SHP77 (cell line): ENCODE measurements around the gene ITGA2.

Source experiments
- DNase-seq, 2 experiments: peaks; one replicate each; lab custom pipeline; 2025; lab: John Stamatoyannopoulos, UW

The ITGA2 gene

DNA sequence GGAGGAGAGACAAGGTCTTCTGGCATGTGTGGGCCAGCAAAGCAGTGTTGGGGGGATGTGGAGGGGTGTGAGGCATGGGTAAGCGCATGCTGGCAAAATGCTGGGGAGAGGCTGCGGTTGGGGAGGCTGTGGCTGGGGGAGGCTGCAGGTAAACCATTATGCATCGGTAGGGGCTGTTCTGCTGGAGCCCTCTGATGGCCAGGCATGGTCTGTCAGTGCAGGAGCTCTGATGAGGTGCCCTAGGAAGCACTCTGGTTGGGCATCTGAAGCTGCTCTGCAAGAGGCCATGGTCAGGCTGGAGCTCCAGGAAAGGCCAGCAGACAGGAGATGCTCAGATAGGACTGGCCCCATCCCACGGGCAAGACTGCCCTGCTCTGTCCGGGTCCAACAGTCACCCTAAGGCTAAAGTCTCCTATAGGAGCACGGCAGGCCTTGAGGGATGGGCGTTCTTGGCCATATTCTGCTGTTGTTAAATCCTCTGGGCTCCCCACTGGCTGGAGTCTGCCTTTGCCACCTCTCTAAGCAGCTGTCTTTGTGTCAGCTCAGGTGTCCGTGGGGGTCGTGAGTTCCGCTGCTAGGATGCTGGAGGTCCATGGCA, 28.7 kb downstream of the ITGA2 start:
- no peak for DNase-seq

DNA sequence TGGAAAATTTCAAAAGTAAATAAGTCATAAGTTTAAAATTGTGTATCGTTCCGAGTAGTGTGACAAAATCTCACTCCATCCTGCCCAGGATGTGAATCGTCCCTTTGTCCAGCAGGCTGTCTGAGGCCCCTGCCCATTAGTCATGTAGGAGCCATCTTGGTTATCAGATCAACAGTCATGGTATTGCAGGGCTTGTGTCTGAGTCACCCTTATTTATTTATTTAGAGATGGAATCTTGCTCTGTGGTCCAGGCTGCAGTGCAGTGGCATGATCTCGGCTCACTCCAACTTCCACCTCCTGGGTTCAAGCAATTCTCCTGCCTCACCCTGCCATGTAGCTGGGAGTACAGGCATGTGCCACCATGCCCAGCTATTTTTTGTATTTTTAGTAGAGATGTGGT, 30.2 kb downstream of the ITGA2 start:
- no peak for DNase-seq

GRCh38 chr5:53022930-53023511, 33.9 kb downstream of the ITGA2 start:
- DNase-seq: no peak

DNA sequence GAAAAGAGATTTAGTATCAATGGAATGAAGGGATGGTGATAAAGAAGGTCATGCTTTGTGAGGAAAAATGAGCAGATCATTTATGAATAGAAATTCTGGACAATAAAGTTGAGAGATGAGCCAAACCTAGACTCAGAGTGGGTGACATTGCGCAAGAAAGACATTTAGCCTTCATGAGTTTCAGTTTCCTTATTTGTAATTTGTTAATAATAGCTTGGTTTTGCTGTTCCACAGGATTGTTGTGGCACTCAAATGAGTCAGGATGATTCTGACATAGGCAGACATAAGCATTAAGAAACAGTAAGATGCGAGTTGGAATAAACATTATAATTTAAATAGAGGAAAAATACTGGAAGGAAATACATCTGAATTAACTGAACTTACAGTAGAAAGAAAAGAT, 34.8 kb downstream of the ITGA2 start:
- DNase-seq: no peak

GRCh38 chr5:53024535-53024934, 35.4 kb downstream of the ITGA2 start:
- DNase-seq: no peak

DNA sequence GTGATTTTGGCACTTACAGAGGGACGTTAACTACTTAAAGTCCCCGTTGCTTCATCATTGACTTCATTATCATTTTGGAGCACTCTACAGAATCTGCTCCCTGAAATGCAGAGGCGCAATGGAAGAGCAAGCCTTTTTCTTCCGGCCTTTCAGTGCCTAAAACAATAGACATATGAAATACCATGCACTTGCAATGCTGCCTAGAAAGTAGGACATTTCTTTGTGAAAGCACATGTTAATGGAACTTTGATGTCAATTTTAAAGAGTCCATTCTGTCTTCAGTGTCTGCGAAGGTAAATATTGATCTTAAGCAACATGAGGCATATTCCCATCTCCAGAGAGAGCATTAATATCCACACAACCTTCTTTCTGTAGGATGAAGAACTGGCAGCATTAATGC, 36.3 kb downstream of the ITGA2 start:
- no peak for DNase-seq

DNA sequence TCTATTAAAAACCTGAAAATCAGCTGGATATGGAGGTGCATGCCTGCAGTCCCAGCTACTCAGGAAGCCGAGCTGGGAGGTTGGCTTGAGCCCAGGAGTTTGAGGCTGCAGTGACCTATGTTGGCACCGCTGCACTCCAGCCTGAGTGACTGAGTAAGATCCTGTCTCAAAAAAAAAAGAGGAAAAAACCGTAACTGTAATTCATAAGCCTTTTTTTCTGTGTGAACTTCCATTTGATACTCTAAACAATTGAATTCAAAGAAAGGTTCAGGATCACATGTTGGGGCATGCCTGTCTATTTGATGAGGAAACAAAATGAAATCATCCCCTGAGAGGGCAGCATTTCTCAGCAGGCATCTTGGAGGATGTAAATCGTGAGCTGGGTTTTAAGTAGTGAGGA, 38.8 kb downstream of the ITGA2 start:
- DNase-seq: no peak

DNA sequence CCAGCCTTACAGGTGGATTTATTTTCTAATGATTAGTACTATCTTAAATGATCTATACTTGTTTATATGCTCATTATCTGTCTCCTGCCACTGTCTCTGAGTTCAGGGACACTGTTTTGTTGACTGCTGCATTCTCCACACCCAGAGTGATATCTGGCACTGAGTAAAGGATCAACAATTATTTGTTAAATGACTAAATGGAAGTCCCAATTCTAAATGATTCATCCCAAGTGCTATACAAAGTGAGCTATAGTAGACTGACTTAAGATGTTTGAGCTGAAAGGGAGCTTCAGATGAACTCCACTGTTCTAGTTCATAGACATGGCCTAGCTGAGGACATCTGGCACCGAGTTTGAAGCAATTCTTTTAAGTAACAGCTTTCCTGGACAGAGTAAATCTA, 40.5 kb downstream of the ITGA2 start:
- DNase-seq: no peak

DNA sequence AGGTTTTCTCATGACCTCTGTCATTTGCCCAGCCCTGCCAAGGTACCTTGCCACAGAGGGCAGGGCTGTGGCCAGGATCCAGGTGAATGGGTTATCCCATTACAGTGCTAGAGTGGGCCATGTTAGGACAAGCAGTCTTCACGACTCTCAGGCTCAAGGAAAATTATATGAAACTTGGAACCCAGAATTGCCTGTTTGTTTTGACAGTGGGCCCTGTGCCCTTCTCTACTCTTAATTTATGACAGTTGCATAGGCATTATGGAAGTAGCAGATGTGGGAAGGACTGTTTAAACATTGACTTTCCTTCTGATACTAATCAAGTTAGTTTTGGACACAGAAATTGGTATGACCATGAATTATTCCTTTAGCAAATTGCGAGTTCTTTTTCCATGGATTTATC, 41.7 kb downstream of the ITGA2 start:
- no peak for DNase-seq

- DNase-seq: no peak
Observed at GRCh38 chr5:53031695-53032096, 42.5 kb downstream of the ITGA2 start.

DNA sequence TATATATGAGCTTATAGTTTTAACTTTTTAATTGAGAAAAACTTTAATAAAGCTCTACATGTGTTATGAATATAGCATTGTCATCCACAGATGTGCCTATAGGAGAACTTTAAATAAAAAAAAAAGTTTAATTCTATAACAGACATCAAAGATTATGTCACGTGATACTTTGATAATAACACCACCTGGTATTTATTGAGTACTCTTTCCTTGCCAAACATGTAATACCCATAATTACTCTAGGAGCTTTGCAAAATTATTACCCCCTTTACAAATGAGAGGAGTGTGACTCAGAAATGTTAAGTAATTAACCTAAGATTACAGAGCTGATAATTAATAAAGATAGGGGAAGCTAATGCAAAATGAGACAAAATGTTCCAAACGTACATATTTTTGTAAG, 43.0 kb downstream of the ITGA2 start:
- DNase-seq: no peak

GRCh38 chr5:53034832-53035231, 45.7 kb downstream of the ITGA2 start:
- DNase-seq: no peak

- DNase-seq: no peak
Observed at GRCh38 chr5:53035868-53036381, 46.8 kb downstream of the ITGA2 start.

GRCh38 chr5:53037141-53037859, 48.1 kb downstream of the ITGA2 start:
- no peak for DNase-seq

- no peak for DNase-seq
Observed at GRCh38 chr5:53038196-53038847, 49.2 kb downstream of the ITGA2 start.

DNA sequence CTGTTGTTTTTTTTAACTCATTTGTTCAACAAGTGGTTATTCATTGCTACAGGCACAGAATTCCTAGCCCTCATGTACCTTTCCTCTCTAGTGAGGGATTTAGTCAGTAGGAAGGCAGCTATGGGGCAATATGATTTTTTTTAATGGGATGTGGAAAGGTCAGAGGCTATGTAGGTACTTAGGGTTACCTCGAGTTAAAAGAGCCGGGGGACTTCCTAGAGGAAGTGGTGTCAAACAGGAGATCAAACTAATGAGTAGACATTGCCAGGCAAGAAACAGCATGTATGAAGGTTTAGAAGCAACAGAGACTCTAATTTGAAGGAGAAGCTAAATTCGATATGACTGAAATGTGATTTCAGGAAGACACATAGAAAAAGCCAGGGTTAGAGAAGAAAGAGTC, 50.7 kb downstream of the ITGA2 start:
- DNase-seq: no peak

DNA sequence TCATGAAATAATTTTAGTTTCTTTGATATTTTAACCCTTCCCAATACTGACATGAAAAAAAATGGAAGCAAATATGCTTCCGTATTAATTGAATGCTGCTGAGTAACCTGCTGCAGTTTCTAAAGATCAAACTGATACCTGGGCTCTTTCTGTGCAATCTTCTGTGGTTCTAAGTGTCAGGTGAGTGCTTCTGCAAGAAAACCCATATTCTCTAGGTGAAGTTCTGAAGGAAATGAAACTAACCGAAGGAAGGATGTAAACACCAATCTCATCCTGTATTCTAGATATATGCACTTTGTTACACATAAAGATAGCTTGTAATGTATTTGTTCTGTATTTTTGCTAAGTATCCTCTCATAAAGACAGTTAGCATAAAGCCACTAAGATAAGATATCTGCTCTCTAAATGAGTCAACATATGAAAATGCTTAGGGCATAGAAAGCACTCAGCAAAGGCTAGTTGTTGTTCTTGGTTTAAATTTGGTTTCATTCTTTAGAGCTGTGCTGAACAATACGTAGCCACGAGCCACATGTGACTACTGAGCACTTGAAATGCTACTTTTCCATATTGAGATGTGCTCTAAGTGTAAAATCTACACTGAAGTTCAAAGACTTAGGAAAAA, 52.0 kb downstream of the ITGA2 start:
- DNase-seq: no peak

GRCh38 chr5:53041740-53042139, 52.6 kb downstream of the ITGA2 start:
- DNase-seq: no peak

DNA sequence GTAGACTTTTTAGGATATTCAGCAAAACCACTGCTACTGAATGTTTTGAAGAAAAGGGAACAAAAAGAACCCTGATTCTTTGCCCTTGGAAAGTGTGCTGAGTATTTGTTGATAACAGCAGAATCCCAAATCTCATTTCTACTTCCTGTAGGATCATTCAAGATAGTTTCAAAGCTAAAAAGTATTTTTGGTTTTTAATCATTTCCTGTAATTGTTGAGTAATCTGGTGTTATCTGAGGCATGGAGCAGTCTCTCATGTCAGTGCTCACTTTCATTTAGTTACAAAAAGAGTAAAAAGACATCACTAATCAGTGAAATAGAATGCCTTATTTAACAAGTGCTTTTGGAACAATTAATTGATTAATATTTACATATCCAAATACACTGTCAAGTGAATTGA, 56.1 kb downstream of the ITGA2 start:
- no peak for DNase-seq

GRCh38 chr5:53048248-53048647, 59.1 kb downstream of the ITGA2 start:
- no peak for DNase-seq

DNA sequence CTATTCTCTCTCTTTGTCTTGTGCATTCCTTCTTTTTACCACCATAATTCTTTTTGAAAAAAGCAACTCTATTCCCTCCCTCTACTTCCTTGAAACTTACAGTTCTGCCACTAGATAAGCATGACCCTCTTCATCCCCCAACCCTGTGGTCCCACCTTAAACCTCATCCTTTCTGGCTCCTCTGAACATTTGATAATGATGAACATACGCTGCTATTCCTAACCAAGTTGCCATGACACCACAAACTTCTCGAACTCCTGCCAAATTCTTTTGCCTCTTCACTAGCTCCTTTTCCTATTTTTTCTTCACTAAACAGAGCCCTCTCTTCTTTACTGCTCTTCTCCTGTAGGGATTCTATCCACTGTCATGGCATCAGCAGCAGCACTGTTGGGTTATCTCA, 63.3 kb downstream of the ITGA2 start:
- no peak for DNase-seq

DNA sequence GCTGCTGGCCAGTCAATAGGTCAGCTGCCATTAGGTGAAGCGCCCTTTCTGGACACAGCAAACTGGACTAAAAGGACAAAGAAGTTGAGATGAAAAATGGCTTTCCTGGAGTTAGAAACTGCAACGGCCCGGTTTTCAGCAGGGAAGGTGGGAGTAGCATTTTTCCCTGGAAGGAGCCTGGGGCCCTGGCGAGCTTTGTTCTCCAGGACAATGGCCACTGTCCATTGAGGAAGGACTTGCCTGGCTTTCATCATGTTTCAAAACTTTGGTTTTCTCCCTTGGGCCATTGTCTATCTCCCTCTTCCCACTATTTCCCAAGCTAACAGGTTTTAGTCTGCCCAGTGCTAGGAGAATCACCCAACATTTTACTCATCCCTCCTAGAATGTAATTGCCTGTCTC, 64.2 kb downstream of the ITGA2 start:
- no peak for DNase-seq

GRCh38 chr5:53055365-53055764, 66.2 kb downstream of the ITGA2 start:
- no peak for DNase-seq
